ENCODE measurements around the gene EPHB4.

DNA sequence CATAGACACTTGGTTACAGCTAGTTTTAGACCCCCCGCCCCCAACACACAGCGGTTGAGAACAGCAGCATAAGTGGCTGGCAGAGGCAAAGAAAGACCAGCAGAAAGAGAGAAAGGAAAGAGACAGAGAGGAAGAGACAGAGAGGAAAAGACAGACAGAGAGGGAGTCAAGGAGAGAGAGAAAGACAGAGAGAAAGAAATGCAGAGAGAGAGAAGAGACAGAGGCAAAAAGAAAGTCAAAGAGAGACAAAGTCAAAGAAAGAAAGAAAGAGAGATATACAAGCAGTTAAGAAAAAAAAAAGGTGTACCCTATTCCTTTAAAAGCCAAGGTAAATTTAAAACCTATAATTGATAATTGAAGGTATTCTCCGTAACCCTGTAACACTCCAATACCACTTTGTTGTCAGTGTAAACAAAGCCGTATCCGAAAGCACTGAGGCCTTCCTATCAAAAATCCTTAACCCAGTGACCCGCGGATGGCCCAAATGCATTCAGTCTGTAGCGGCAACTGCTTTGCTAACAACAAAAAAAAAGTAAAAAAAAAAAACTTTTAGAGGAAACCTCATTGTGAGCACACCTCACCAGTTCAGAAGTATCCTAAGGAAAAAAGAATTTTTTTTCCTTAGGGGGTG, 13.3 kb upstream of the EPHB4 start:
- TF ChIP-seq CTCF (conservative IDR thresholded peaks at IDR 0.05; ENCODE audit: low read depth, low read length) (no peak), EZH2 (IDR thresholded peaks at IDR 0.05; ENCODE audit: low read length, unreplicated experiment) (no peak), EZH2phosphoT487 (IDR thresholded peaks at IDR 0.05; ENCODE audit: borderline replicate concordance, low read length) (no peak)

Data from PC-3 (cell line).